GM19468 (cell line): ENCODE results near the gene RWDD4.

Experiments
- ATAC-seq: cut with Tn5 transposase; IDR thresholded peaks from one replicate; pipeline ENCODE4 v1.9.1; 2021; ENCODE audit warnings: mild to moderate bottlenecking, moderate library complexity, moderate number of reproducible peaks; ENCODE audit not compliant: unreplicated experiment; ENCODE audit errors: extremely low read depth

RWDD4 gene

GRCh38 chr4:183607894-183608293, 51.1 kb downstream of the RWDD4 start:
- no peak for ATAC-seq

- ATAC-seq, result no peak
Measured at GRCh38 chr4:183602557-183603027, 56.4 kb downstream of the RWDD4 start.

- ATAC-seq, result no peak
Measured at GRCh38 chr4:183601381-183601780, 57.6 kb downstream of the RWDD4 start.

GRCh38 chr4:183600189-183600685, 58.7 kb downstream of the RWDD4 start:
- ATAC-seq, result no peak

GRCh38 chr4:183599690-183600089, 59.3 kb downstream of the RWDD4 start:
- no peak for ATAC-seq

GRCh38 chr4:183599284-183599683, 59.7 kb downstream of the RWDD4 start:
- ATAC-seq, result no peak

- ATAC-seq, result no peak
Measured at GRCh38 chr4:183596067-183596757, 62.8 kb downstream of the RWDD4 start.

GRCh38 chr4:183594823-183595222, 64.2 kb downstream of the RWDD4 start:
- ATAC-seq, result no peak

- no peak for ATAC-seq
Measured at GRCh38 chr4:183591301-183591700, 67.7 kb downstream of the RWDD4 start.
